CD4-positive, alpha-beta T cell treated with Interleukin-4 for 4 hours (primary cell): ENCODE data around the gene PPP1CC.
"Not testable (repeated sequence)": the region's sequence is repeated elsewhere in the genome, so short reads cannot be mapped to it uniquely, and the experiment has no call there.

Experiments used
- DNase-seq: peaks from one replicate; pipeline ENCODE4 v3.0.0-alpha.2; 2020

PPP1CC gene

GRCh38 chr12:110742718-110743570 is at the start of gene PPP1CC:
TSS of gene PPP1CC (minus strand) at chr12:110742891. CDS start at chr12:110742707, 184 bp downstream.
- peak; percentile 93 for DNase-seq

- DNase-seq = no peak
These were observed 48.9 kb upstream of the PPP1CC start for GRCh38 chr12:110791589-110791988.

- DNase-seq = no peak
These were observed 47.6 kb upstream of the PPP1CC start for GRCh38 chr12:110790301-110790700.

GRCh38 chr12:110786012-110786411 is 43.3 kb upstream of the PPP1CC start:
- DNase-seq = no peak

DNA sequence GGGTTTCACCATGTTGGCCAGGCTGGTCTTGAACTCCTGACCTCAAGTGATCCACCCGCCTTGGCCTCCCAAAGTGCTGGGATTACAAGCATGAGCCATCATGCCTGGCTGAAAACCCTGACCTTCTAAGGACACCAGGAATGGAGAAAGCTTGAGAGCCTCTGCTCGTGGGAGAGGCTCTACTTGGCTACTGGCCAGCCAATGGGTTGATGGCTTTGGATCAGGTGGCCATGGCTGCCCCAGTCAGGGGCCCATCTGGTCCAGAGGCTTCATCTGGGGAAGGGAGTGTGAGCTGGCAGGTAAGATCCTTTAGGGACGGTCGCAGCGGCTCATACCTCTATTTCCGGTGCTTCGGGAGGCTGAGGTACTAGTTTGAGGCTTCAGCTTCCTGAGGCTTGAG is 42.5 kb upstream of the PPP1CC start:
- DNase-seq = no peak

GRCh38 chr12:110782922-110783321 is 40.2 kb upstream of the PPP1CC start:
- no peak for DNase-seq

DNA sequence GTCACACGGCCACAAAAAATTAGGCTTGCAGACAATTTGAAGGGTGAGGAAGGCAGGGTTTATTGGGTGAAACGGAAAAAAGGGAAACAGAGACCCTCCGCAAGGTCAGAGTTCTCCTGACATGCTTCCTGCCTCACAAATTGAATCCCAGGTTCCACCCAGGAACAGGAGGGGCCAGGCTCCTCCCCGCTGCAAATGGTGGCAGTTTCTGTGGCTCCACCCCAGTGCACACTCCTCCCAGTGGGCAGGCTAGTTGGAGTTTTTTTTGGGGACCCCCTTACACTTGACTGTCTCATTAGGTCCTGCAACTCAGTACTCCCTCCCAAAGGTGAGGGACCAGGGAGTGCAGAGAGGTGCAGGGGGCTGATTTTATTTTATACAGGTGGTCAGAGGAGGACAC is 39.4 kb upstream of the PPP1CC start:
- DNase-seq = no peak

- peak; percentile 66 for DNase-seq
These were observed 37.8 kb upstream of the PPP1CC start for GRCh38 chr12:110780448-110780847.

DNA sequence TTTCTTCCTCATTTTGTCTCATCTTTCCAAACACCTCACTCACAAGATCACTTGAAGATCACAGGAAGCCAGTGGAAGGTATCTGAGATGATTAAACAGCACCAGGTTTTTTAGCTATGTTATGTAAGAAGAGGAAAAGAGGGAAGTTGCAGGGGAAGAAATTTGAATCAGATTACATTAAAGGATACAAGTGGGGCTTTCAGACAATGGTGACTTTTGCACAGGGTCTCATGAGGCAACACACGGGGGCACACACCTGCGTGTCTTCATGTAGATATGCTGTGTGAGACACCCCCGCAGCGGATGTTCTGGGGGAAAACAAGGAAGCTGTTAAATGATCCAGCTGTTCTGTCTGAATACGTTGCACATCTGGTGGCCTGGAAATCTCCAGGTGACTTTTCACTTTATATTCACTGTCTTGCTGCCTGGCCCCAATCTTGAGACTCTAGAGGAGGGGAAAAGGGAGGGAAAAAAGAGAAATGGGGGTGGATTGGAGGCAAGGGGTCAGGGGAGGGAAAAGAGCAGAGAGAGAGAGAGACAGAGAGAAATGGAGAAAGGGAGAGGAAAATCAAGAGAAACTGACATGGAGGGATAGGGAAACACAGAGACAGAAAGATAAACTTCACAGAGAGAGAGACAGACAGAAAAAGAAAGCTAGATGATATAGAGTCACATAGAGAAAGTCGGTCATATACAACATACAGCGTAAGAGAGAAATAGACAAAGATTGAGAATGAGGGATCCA is 36.3 kb upstream of the PPP1CC start:
- no peak for DNase-seq

DNA sequence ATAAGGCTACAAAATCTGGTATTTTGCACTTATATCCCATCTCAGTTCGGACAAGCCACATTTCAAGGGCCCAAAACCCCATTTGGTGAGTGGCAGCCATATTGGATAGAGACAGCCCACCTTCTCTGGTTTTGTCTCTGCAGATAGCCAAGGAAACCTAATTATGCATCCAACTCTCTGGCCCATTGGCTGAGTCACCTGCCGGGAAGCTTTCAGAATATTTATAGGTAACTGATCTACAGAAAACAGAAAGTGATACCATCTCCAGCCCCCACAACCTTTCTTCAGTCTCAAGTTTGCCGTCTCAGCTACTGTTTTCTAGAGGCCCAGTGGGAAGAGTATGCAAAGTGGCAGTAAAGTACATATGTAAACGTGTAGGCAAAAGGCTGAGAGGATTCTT is 33.7 kb upstream of the PPP1CC start:
- peak; percentile 23 for DNase-seq

DNA sequence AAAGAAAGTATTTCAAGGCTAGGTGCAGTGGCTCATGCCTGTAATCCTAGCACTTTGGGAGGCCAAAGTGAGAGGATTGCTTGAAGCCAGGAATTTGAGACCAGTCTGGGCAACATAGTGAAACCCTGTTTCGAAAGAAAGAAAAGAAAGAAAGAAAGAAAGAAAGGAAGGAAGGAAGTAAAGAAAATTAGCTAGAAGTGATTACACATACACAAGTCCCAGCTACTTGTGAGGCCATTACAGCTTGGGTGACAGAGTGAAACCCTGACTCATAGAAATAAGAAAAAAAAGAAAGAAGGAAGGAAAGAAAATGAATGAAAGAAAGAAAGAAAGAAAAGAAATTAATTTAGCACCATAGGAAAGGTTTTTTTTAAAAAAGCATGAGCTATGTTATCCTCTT is 33.3 kb upstream of the PPP1CC start:
- no peak for DNase-seq

DNA sequence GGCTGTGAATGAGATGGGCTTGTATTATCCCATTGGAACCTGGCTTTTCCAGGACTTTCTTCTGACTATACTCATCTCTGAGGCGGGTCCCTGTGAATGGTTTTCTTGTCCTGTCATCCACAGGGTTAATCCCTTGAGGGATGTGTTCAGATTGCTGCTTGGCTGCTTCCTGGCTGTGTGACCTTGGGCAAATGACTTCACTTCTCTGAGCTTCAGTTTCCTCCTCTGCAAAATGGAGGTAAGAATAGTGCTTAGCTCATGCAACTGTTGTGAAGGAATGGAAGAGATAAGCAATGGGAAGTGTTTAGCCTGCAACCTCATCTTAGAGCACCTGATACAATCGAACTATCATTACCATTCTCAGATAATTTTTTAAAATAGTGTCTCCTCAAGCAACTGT is 32.1 kb upstream of the PPP1CC start:
- no peak for DNase-seq

DNA sequence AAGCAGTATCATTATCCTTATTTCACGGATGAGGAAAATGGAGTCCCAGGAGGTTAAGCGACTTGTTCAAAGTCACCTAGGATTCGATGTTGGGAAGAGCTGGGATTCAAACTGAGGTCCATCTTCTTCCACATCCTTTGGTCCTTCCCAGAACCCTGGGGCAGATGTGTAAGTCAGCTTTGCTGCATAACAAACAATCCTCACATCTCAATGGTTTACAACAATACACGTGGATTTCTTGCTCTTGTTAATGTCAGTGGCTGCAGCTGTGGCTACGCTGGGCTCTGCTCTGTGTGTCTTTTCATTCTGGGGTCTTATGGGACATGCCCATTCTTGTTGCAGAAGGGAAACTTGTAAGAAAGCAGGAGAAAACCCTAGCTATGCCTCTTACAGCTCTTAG is 26.3 kb upstream of the PPP1CC start:
- DNase-seq = no peak

- no peak for DNase-seq
These were observed 25.2 kb upstream of the PPP1CC start for GRCh38 chr12:110767863-110768262.

- no peak for DNase-seq
These were observed 23.8 kb upstream of the PPP1CC start for GRCh38 chr12:110766311-110767154.

- DNase-seq = not testable (repeated sequence)
These were observed 22.9 kb upstream of the PPP1CC start for GRCh38 chr12:110765572-110765971.

GRCh38 chr12:110765111-110765510 is 22.4 kb upstream of the PPP1CC start:
- DNase-seq = no peak

DNA sequence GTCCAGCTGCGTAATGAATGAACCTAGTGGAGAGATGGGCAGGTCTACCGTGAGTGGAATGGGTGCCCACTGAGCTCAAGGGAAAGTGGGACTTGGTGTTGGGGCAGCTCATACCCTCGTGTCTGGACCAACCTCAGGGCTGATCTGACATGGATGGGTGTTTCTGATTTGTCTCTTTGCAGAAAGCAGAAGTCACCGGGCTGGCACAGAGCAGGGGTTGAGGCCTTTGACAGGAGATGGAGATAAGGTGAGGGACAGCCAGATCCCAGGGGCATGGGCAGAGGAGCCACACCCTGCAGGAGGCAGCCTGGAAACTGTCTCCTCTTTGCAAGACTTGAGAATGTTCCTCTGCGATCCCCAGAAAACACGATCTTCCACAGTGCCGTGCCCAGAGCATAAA is 20.9 kb upstream of the PPP1CC start:
- DNase-seq = no peak

DNA sequence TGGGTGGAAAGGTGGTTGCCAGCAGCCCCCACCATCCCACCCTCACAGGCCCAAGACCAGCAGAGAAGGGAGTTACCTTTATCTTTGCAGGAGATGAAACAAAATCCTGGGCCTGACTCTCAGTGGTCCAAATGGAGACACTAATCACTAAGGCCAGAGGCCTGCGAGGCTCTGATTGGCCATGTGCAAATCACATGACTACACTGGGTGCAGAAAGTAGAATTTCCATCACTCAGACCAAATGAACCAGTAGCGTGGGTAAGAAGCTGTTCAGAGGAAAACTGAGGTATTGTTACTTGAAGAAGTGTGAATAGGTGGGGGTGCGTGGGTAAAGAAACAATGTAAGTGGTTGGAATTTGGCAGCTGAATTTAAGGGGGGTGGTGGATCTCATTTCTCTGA is 20.2 kb upstream of the PPP1CC start:
- DNase-seq = no peak

GRCh38 chr12:110760204-110760609 is 17.5 kb upstream of the PPP1CC start:
- DNase-seq = no peak

GRCh38 chr12:110758922-110759321 is 16.2 kb upstream of the PPP1CC start:
- DNase-seq = no peak

DNA sequence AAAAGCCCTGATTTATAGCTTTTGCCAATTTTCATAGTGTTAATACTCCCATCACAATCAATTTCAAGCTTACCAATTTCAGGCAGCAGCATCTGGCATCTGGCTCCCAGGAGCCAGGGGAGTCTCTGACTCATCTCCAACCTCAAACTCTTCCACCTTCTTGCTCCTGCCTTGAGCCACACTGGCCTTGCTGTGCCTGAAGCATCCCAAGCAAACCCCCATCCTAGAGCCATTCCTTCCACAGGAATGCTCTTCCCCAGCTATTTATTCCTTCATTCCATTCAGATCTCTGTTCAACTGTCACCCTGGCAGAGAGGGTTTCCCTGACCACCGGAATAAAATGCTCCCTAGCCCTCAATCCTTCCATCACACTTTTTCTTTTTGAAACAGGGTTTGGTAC is 13.9 kb upstream of the PPP1CC start:
- no peak for DNase-seq

GRCh38 chr12:110754101-110754793 is 11.6 kb upstream of the PPP1CC start:
- no peak for DNase-seq
